ENCODE measurements around the gene CTCF.
"Not testable (repeated sequence)": the region's sequence is repeated elsewhere in the genome, so short reads cannot be mapped to it uniquely, and the experiment has no call there.

Gene CTCF

GRCh38 chr16:67529582-67530012, 32.7 kb upstream of the CTCF start:
- Mint-ChIP-seq H3K36me3 (no peaks in the 10 kb centered on the region), H3K4me3 (peak overlapping the region; percentile 86), H3K27me3 (peaks cover 2% of the 10 kb centered on the region), H3K27ac (no peak overlapping the region), H3K4me1 (ENCODE audit: low read depth) (peaks cover 19% of the 10 kb centered on the region), H3K9me3 (ENCODE audit: low read depth) (no peaks in the 10 kb centered on the region)

DNA sequence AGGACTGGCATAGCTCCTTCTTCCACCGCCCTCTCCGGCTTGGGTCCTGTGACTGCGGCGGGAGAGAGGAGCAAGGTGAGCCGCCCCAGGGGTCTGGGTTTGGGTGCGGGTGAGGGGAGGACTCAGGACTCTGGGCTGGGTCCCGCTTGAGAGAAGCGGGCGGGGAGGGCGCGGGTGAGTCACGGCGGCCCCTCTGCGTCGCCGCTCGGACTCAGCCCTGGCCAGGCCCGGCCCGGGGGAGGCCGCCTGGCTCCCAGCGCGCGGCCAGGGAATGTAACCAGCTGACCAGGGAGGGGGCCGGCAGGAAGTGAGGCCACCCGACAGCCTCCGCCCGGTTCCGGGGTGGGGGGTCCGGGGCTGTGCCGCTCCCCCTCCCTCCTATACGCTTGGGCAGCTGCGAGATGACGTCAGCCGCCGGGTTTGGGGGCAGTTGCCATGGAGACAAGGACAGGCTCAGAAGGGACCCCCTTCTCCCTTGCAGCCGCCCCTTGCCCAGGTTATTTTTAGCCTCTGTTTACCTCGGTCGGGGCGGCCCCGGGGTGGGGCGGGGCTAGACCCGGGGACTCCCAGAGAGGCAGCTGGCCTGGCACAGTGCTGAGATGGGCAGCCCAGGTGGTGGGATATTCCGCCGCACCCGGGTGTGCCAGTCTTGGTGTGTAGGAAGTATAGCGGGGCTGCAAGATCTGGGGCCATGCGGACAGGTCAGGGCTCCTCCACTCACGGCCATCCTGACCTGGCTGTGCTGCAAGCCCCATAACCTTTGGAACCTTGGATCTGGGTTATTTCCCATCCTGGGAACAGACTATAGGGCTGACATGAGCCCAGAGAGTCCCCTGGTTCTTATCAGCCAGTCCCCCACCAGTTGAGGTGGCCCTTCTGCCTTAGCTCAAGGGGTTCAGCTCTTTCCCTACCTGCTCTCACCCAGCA, 32.0 kb upstream of the CTCF start:
- Mint-ChIP-seq H3K27me3 (peaks cover 2% of the 10 kb centered on the region), H3K4me3 (peak overlapping the region; percentile 86), H3K9me3 (ENCODE audit: low read depth) (no peaks in the 10 kb centered on the region), H3K36me3 (no peaks in the 10 kb centered on the region), H3K4me1 (ENCODE audit: low read depth) (peaks cover 19% of the 10 kb centered on the region), H3K27ac (no peak overlapping the region)

DNA sequence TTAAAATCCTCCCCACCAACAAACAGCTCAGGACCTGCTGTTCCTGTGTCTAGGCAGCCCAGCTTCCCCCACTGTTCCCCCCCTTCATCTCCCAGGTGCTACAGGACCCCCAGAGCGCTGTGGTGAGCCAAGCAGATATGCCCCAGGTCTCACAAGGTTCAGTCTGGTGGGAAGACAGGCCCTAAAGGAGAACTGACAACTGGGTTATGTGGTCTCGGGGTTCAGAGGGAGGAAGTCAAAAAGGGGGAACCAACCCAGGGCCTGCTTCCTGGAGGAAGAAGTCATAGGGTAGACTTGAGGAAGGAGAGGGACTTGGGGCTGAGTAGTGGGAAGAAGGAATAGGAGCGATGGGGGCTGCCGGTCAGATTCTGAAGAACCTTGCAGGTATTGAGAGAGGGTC, 31.1 kb upstream of the CTCF start:
- Mint-ChIP-seq H3K36me3 (no peaks in the 10 kb centered on the region), H3K4me3 (peak overlapping the region; percentile 57), H3K9me3 (ENCODE audit: low read depth) (no peaks in the 10 kb centered on the region), H3K27me3 (peaks cover 2% of the 10 kb centered on the region), H3K4me1 (ENCODE audit: low read depth) (peaks cover 21% of the 10 kb centered on the region), H3K27ac (no peak overlapping the region)

DNA sequence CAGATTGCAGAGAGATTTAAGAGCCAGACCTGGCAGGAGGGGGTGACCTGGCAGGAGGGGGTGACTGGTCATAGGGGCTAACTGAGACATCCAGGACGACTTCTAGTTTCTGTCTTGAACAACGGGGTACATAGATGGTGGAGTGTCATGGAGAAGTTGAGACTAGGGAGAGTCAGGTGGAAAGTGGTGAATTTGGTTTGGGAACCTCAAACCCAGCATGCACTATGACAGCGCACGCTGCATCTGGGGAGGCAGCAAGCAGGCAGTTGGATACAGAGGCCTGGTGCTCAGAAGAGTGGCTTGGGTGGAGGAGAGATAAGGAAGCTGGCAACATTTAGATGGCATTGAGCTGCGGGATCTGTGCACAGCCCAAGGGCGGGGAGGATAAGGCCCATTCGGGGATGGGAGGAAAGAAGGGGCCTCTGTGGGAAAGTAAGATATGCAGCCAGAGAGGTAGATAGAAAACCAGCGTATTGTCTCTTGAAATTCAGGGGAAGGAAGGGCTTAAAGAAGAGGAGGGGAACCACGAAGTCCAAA, 29.2 kb upstream of the CTCF start:
- H3K27ac Mint-ChIP-seq: no peak overlapping the region
- peaks cover 2% of the 10 kb centered on the region for H3K27me3 Mint-ChIP-seq
- peaks cover 27% of the 10 kb centered on the region for H3K4me1 Mint-ChIP-seq (ENCODE audit: low read depth)
- no peaks in the 10 kb centered on the region for H3K9me3 Mint-ChIP-seq (ENCODE audit: low read depth)
- no peak overlapping the region for H3K4me3 Mint-ChIP-seq
- no peaks in the 10 kb centered on the region for H3K36me3 Mint-ChIP-seq

DNA sequence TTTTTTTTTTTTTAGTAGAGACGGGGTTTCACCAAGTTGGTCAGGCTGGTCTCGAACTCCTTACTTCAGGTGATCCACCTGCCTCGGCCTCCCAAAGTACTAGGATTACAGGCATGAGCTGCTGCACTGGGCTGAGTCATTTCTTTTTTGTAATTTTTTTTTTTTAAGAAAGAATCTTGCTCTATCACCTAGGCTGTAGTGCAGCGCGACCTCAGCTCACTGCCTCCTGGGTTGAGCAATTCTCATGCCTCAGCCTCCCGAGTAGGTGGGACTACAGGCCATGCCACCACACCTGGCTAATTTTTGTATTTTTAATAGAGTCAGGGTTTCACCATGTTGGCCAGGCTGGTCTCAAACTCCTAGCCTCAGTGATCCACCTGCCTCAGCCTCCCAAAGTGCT, 28.3 kb upstream of the CTCF start:
- H3K27me3 Mint-ChIP-seq; H3K9me3 Mint-ChIP-seq (ENCODE audit: low read depth); H3K36me3 Mint-ChIP-seq; H3K27ac Mint-ChIP-seq; H3K4me3 Mint-ChIP-seq: not testable (repeated sequence)
- peaks cover 31% of the 10 kb centered on the region for H3K4me1 Mint-ChIP-seq (ENCODE audit: low read depth)

- Mint-ChIP-seq H3K36me3 (no peaks in the 10 kb centered on the region), H3K27ac (no peak overlapping the region), H3K9me3 (ENCODE audit: low read depth) (no peaks in the 10 kb centered on the region), H3K27me3 (peaks cover 2% of the 10 kb centered on the region), H3K4me1 (ENCODE audit: low read depth) (peaks cover 35% of the 10 kb centered on the region), H3K4me3 (no peak overlapping the region)
Observed at GRCh38 chr16:67534431-67534830, 27.9 kb upstream of the CTCF start.

- Mint-ChIP-seq H3K27ac (no peak overlapping the region), H3K4me1 (ENCODE audit: low read depth) (peaks cover 30% of the 10 kb centered on the region), H3K4me3 (peak overlapping the region; percentile 50), H3K9me3 (ENCODE audit: low read depth) (no peaks in the 10 kb centered on the region), H3K27me3 (no peaks in the 10 kb centered on the region), H3K36me3 (no peaks in the 10 kb centered on the region)
Observed at GRCh38 chr16:67535201-67535600, 27.1 kb upstream of the CTCF start.

GRCh38 chr16:67537270-67537635, 25.1 kb upstream of the CTCF start:
- Mint-ChIP-seq H3K4me1 (ENCODE audit: low read depth) (peaks cover 23% of the 10 kb centered on the region), H3K4me3 (peak overlapping the region; percentile 77), H3K9me3 (ENCODE audit: low read depth) (no peaks in the 10 kb centered on the region), H3K36me3 (no peaks in the 10 kb centered on the region), H3K27me3 (no peaks in the 10 kb centered on the region), H3K27ac (peak overlapping the region; percentile 55)

- Mint-ChIP-seq H3K4me3 (peak overlapping the region; percentile 83), H3K4me1 (ENCODE audit: low read depth) (peaks cover 28% of the 10 kb centered on the region), H3K9me3 (ENCODE audit: low read depth) (no peaks in the 10 kb centered on the region), H3K27me3 (no peaks in the 10 kb centered on the region), H3K36me3 (no peaks in the 10 kb centered on the region), H3K27ac (no peak overlapping the region)
Observed at GRCh38 chr16:67537636-67538591, 24.4 kb upstream of the CTCF start.

DNA sequence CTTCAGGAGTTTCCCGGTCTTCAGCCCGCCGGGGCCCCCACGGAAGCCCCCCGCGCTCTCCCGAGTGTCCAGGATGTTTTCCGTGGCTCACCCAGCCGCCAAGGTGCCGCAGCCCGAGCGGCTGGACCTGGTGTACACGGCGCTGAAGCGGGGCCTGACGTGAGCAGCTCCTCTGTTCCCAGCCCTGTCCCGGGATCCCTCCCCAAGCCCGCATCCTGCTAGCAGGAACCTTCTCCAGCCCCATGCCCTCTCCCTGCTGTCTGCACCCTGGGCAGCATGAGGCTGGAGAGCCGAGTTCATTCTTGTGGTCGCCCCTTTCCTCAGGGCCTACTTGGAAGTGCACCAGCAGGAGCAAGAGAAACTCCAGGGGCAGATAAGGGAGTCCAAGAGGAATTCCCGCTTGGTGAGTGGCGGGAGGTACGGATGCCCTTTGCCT, 23.6 kb upstream of the CTCF start:
- H3K27me3 Mint-ChIP-seq: no peaks in the 10 kb centered on the region
- no peaks in the 10 kb centered on the region for H3K9me3 Mint-ChIP-seq (ENCODE audit: low read depth)
- H3K4me3 Mint-ChIP-seq: peak overlapping the region; percentile 83
- no peaks in the 10 kb centered on the region for H3K36me3 Mint-ChIP-seq
- H3K27ac Mint-ChIP-seq: no peak overlapping the region
- H3K4me1 Mint-ChIP-seq (ENCODE audit: low read depth): peaks cover 31% of the 10 kb centered on the region

GRCh38 chr16:67539271-67539670, 23.1 kb upstream of the CTCF start:
- Mint-ChIP-seq H3K36me3 (no peaks in the 10 kb centered on the region), H3K4me3 (peak overlapping the region; percentile 83), H3K4me1 (ENCODE audit: low read depth) (peaks cover 31% of the 10 kb centered on the region), H3K27ac (peak overlapping the region; percentile 41), H3K9me3 (ENCODE audit: low read depth) (no peaks in the 10 kb centered on the region), H3K27me3 (no peaks in the 10 kb centered on the region)

- H3K4me1 Mint-ChIP-seq (ENCODE audit: low read depth): peaks cover 31% of the 10 kb centered on the region
- peak overlapping the region; percentile 34 for H3K27ac Mint-ChIP-seq
- no peaks in the 10 kb centered on the region for H3K9me3 Mint-ChIP-seq (ENCODE audit: low read depth)
- H3K4me3 Mint-ChIP-seq: peak overlapping the region; percentile 83
- H3K27me3 Mint-ChIP-seq: no peaks in the 10 kb centered on the region
- H3K36me3 Mint-ChIP-seq: no peaks in the 10 kb centered on the region
Observed at GRCh38 chr16:67539691-67540635, 22.4 kb upstream of the CTCF start.

GRCh38 chr16:67540756-67541155, 21.6 kb upstream of the CTCF start:
- Mint-ChIP-seq H3K4me1 (ENCODE audit: low read depth) (peaks cover 29% of the 10 kb centered on the region), H3K27ac (no peak overlapping the region), H3K4me3 (no peak overlapping the region), H3K9me3 (ENCODE audit: low read depth) (no peaks in the 10 kb centered on the region), H3K27me3 (no peaks in the 10 kb centered on the region), H3K36me3 (no peaks in the 10 kb centered on the region)

Measured in activated naive CD8-positive, alpha-beta T cell (primary cell).